Natural killer cell (primary cell): ENCODE data around the gene JPH2. TPM values are rescaled to one million over a fixed set of nuclear protein-coding genes. Genes with fewer than 3 reads are reported as not detected.

ENCODE experiments used
- ATAC-seq, 3 donors: fragments of 150-1000 bp in 2 of 3; fragments of 200-7000 bp in 1 of 3; cut with Tn5 transposase; 1 replicate in 1 of 3; 2 replicates in 2 of 3; pipeline ENCODE4 v1.10.0; 2021; ENCODE audit warnings: mild to moderate bottlenecking in 2 of 3, moderate library complexity in 2 of 3
- DNase-seq, 2 donors: peaks; one replicate each; pipeline versions ENCODE4 v3.0.0 to v3.0.0-alpha.2; 2013 to 2021; ENCODE audit warnings: mixed read lengths in 1 of 2
- H3K27ac ChIP-seq: one replicate; pipeline ENCODE4 v1.5.1; 2013; ENCODE audit warnings: mild to moderate bottlenecking, low read length
- H3K27me3 ChIP-seq: one replicate; pipeline ENCODE4 v1.6.1; 2013; ENCODE audit warnings: low read length; ENCODE audit not compliant: control insufficient read depth, insufficient read depth
- H3K36me3 ChIP-seq: one replicate; pipeline ENCODE4 v1.6.1; 2013; ENCODE audit warnings: low read length; ENCODE audit not compliant: control insufficient read depth, insufficient read depth
- H3K4me1 ChIP-seq: one replicate; pipeline ENCODE4 v1.6.1; 2013; ENCODE audit warnings: low read length; ENCODE audit not compliant: control insufficient read depth, insufficient read depth
- H3K4me3 ChIP-seq: one replicate; pipeline ENCODE4 v1.5.1; 2013; ENCODE audit warnings: low read length
- H3K9me3 ChIP-seq: one replicate; pipeline ENCODE4 v1.6.1; 2013; ENCODE audit warnings: low read length; ENCODE audit not compliant: control insufficient read depth, insufficient read depth
- H3K27ac Mint-ChIP-seq, 2 donors: one replicate each; pipeline ENCODE4 v1.8.0; 2022; ENCODE audit warnings: mild to moderate bottlenecking in 2 of 2, mixed read lengths in 2 of 2, moderate library complexity in 1 of 2
- H3K27me3 Mint-ChIP-seq, 2 donors: one replicate each; pipeline ENCODE4 v1.8.0; 2022; ENCODE audit warnings: low read depth in 2 of 2, mixed read lengths in 2 of 2
- H3K36me3 Mint-ChIP-seq: one replicate; pipeline ENCODE4 v1.8.0; 2022; ENCODE audit warnings: mixed read lengths
- H3K4me1 Mint-ChIP-seq, 2 donors: one replicate each; pipeline ENCODE4 v1.8.0; 2022; ENCODE audit warnings: mixed read lengths in 2 of 2
- H3K4me3 Mint-ChIP-seq: one replicate; pipeline ENCODE4 v1.8.0; 2022; ENCODE audit warnings: mild to moderate bottlenecking, moderate library complexity, mixed read lengths
- H3K9me3 Mint-ChIP-seq, 2 donors: one replicate each; pipeline ENCODE4 v1.8.0; 2022; ENCODE audit warnings: mixed read lengths in 2 of 2
- CTCF ChIP-seq: fragments of 200-600 bp; IDR thresholded peaks from one replicate; pipeline ENCODE4 v1.8.0; 2022; ENCODE audit warnings: antibody characterized with exemption
- WGBS: methylation state at CpG from one replicate; pipeline ENCODE4 v1.1.7; 2013; ENCODE audit warnings: missing lambda C conversion rate; ENCODE audit not compliant: insufficient coverage; 5-methylcytosine and 5-hydroxymethylcytosine counted together
- intact Hi-C: fragments of 100-400 bp; cut with micrococcal nuclease; formaldehyde crosslinking; loops from one replicate; pipeline ENCODE4 v1.14.2; 2022
- total RNA-seq, 4 donors: library from RNA; stranded (reverse); fragments of 120-200 nt in 1 of 4; gene quantifications; one replicate each; pipeline versions ENCODE4 v1.2.3 to v1.2.4, GENCODE V29; 2013 to 2022

The JPH2 gene
- total RNA-seq, 3 donors from 2014 or later (not counting 1 experiment from before 2014, with no cell fraction given): not detected

- Mint-ChIP-seq H3K4me3 (no peak overlapping the region), H3K27me3 (peaks cover 23 to 34% of the 10 kb centered on the region in 2 donors), H3K4me1 (no peaks in the 10 kb centered on the region), H3K27ac (no peak overlapping the region), H3K36me3 (no peaks in the 10 kb centered on the region), H3K9me3 (no peaks in the 10 kb centered on the region)
- Histone ChIP-seq H3K4me1 (no peaks in the 10 kb centered on the region), H3K4me3 (no peak overlapping the region), H3K27me3 (peaks cover 3% of the 10 kb centered on the region), H3K27ac (no peak overlapping the region), H3K36me3 (no peaks in the 10 kb centered on the region), H3K9me3 (no peaks in the 10 kb centered on the region)
- TF ChIP-seq CTCF: no peak
- no peak for DNase-seq
- no peak for ATAC-seq
- intact Hi-C loops: no loop called here
- WGBS: 70% methylated on average over 5 of the region's 5 CpGs
Observed at GRCh38 chr20:44173116-44173515, 13.9 kb downstream of the JPH2 start.

- H3K27me3 Mint-ChIP-seq: peaks cover 23 to 39% of the 10 kb centered on the region in 2 donors
- no peaks in the 10 kb centered on the region for H3K9me3 Mint-ChIP-seq
- Histone ChIP-seq H3K27ac (no peak overlapping the region), H3K36me3 (no peaks in the 10 kb centered on the region), H3K9me3 (no peaks in the 10 kb centered on the region), H3K4me3 (no peak overlapping the region), H3K4me1 (no peaks in the 10 kb centered on the region), H3K27me3 (peaks cover 3% of the 10 kb centered on the region)
- no peaks in the 10 kb centered on the region for H3K4me1 Mint-ChIP-seq
- no peak overlapping the region for H3K27ac Mint-ChIP-seq
- H3K36me3 Mint-ChIP-seq: no peaks in the 10 kb centered on the region
- ATAC-seq (no peak), DNase-seq (no peak)
- intact Hi-C loops: no loop called here
- no peak for TF ChIP-seq CTCF
- 100% methylated on average over 2 of the region's 2 CpGs for WGBS
- no peak overlapping the region for H3K4me3 Mint-ChIP-seq
Observed at GRCh38 chr20:44172572-44172950, 14.4 kb downstream of the JPH2 start.

GRCh38 chr20:44171775-44172571 is 15.0 kb downstream of the JPH2 start:
- H3K27me3 Mint-ChIP-seq: peaks cover 23 to 45% of the 10 kb centered on the region in 2 donors
- TF ChIP-seq CTCF: no peak
- no peak for ATAC-seq

More at GRCh38 chr20:44171775-44172571, 15.0 kb downstream of the JPH2 start:
- WGBS: 69% methylated on average over 6 of the region's 6 CpGs
- Mint-ChIP-seq H3K4me1 (no peaks in the 10 kb centered on the region), H3K36me3 (no peaks in the 10 kb centered on the region), H3K4me3 (no peak overlapping the region), H3K27ac (no peak overlapping the region), H3K9me3 (no peaks in the 10 kb centered on the region)
- peaks cover 3% of the 10 kb centered on the region for H3K27me3 ChIP-seq
- H3K9me3 ChIP-seq: no peaks in the 10 kb centered on the region
- no peak for DNase-seq
- intact Hi-C loops: no loop called here
- no peak overlapping the region for H3K4me3 ChIP-seq
- no peaks in the 10 kb centered on the region for H3K36me3 ChIP-seq
- no peaks in the 10 kb centered on the region for H3K4me1 ChIP-seq
- H3K27ac ChIP-seq: no peak overlapping the region
